Measurements from ENCODE around the gene HMGB2.

The HMGB2 gene

GRCh38 chr4:173318648-173319211 lies 15.4 kb downstream of the HMGB2 start:
- H3K27me3 ChIP-seq (ENCODE audit: insufficient read depth, insufficient read length): no peaks in the 10 kb centered on the region
- TF ChIP-seq YY1 (IDR thresholded peaks at IDR 0.05; ENCODE audit: insufficient read depth, insufficient read length): no peak
- no peak for TF ChIP-seq ZNF274 (IDR thresholded peaks at IDR 0.05; ENCODE audit: low read depth, low read length)
- no peak for TF ChIP-seq SUZ12 (IDR thresholded peaks at IDR 0.05; ENCODE audit: extremely low read depth, insufficient read depth, insufficient read length)
- DNase-seq (ENCODE audit: low read depth, low spot score): no peak
- H3K9ac ChIP-seq (ENCODE audit: insufficient read length, low read depth): no peak overlapping the region
- peaks cover 38% of the 10 kb centered on the region for H3K36me3 ChIP-seq (ENCODE audit: insufficient read depth, insufficient read length, low read length)
- H3K4me1 ChIP-seq (ENCODE audit: insufficient read depth, insufficient read length): no peaks in the 10 kb centered on the region
- no peak overlapping the region for H3K4me3 ChIP-seq (ENCODE audit: insufficient read length, low read depth)
- H3K9me3 ChIP-seq (ENCODE audit: insufficient read depth, low read length): no peaks in the 10 kb centered on the region

DNA sequence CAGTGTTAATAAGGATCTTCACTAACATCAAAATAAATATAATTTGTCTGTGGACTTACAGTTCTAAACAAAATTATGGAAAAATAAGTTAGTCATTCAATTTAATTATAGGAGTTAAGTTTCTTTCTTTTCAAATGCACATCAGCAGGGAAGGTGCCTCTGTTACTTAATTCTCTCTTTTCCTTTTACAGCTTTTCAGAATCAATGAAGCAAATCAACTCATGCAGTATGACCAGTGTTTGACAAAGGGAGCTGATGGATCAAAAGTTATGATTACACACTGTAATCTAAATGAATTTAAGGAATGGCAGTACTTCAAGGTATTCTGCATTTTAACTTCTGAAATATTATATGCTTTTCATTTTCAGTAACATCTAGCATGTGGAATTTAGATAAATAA lies 15.9 kb downstream of the HMGB2 start:
- Histone ChIP-seq H3K4me3 (ENCODE audit: insufficient read length, low read depth) (no peak overlapping the region), H3K9me3 (ENCODE audit: insufficient read depth, low read length) (no peaks in the 10 kb centered on the region), H3K27me3 (ENCODE audit: insufficient read depth, insufficient read length) (no peaks in the 10 kb centered on the region), H3K9ac (ENCODE audit: insufficient read length, low read depth) (no peak overlapping the region), H3K4me1 (ENCODE audit: insufficient read depth, insufficient read length) (no peaks in the 10 kb centered on the region), H3K36me3 (ENCODE audit: insufficient read depth, insufficient read length, low read length) (peaks cover 36% of the 10 kb centered on the region)
- DNase-seq (ENCODE audit: low read depth, low spot score): no peak
- TF ChIP-seq YY1 (IDR thresholded peaks at IDR 0.05; ENCODE audit: insufficient read depth, insufficient read length): no peak
- TF ChIP-seq ZNF274 (IDR thresholded peaks at IDR 0.05; ENCODE audit: low read depth, low read length): no peak
- TF ChIP-seq SUZ12 (IDR thresholded peaks at IDR 0.05; ENCODE audit: extremely low read depth, insufficient read depth, insufficient read length): no peak

DNA sequence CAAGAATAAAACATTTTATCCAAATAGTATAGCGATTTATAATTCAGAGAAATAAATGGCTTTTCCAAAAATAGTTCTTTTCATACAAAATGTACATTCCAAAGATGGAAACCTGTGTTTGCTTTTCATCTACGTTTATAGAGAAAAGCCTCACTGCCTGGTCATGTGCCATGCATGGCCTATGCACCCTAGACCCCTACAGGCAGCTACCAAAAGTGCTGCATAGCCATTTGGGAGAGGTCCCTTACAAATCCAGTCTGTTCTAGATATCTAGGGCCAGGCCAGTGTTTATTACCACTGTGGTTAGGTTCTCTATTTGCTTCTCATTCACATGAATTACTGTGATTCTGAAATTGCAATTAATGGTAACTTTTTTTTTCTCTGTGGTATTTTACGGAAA lies 17.2 kb downstream of the HMGB2 start:
- Histone ChIP-seq H3K4me1 (ENCODE audit: insufficient read depth, insufficient read length) (no peaks in the 10 kb centered on the region), H3K36me3 (ENCODE audit: insufficient read depth, insufficient read length, low read length) (peaks cover 31% of the 10 kb centered on the region), H3K4me3 (ENCODE audit: insufficient read length, low read depth) (no peak overlapping the region), H3K9ac (ENCODE audit: insufficient read length, low read depth) (no peak overlapping the region), H3K9me3 (ENCODE audit: insufficient read depth, low read length) (no peaks in the 10 kb centered on the region), H3K27me3 (ENCODE audit: insufficient read depth, insufficient read length) (no peaks in the 10 kb centered on the region)
- no peak for DNase-seq (ENCODE audit: low read depth, low spot score)
- TF ChIP-seq YY1 (IDR thresholded peaks at IDR 0.05; ENCODE audit: insufficient read depth, insufficient read length) (no peak), SUZ12 (IDR thresholded peaks at IDR 0.05; ENCODE audit: extremely low read depth, insufficient read depth, insufficient read length) (no peak), ZNF274 (IDR thresholded peaks at IDR 0.05; ENCODE audit: low read depth, low read length) (no peak)

GRCh38 chr4:173316060-173316459 lies 18.1 kb downstream of the HMGB2 start:
- Histone ChIP-seq H3K4me3 (ENCODE audit: insufficient read length, low read depth) (no peak overlapping the region), H3K9ac (ENCODE audit: insufficient read length, low read depth) (no peak overlapping the region), H3K27me3 (ENCODE audit: insufficient read depth, insufficient read length) (no peaks in the 10 kb centered on the region), H3K9me3 (ENCODE audit: insufficient read depth, low read length) (no peaks in the 10 kb centered on the region), H3K36me3 (ENCODE audit: insufficient read depth, insufficient read length, low read length) (peaks cover 30% of the 10 kb centered on the region), H3K4me1 (ENCODE audit: insufficient read depth, insufficient read length) (no peaks in the 10 kb centered on the region)
- no peak for DNase-seq (ENCODE audit: low read depth, low spot score)
- TF ChIP-seq YY1 (IDR thresholded peaks at IDR 0.05; ENCODE audit: insufficient read depth, insufficient read length) (no peak), SUZ12 (IDR thresholded peaks at IDR 0.05; ENCODE audit: extremely low read depth, insufficient read depth, insufficient read length) (no peak), ZNF274 (IDR thresholded peaks at IDR 0.05; ENCODE audit: low read depth, low read length) (no peak)

GRCh38 chr4:173314715-173315114 lies 19.4 kb downstream of the HMGB2 start:
- Histone ChIP-seq H3K4me1 (ENCODE audit: insufficient read depth, insufficient read length) (no peaks in the 10 kb centered on the region), H3K36me3 (ENCODE audit: insufficient read depth, insufficient read length, low read length) (peaks cover 33% of the 10 kb centered on the region), H3K4me3 (ENCODE audit: insufficient read length, low read depth) (no peak overlapping the region), H3K9me3 (ENCODE audit: insufficient read depth, low read length) (no peaks in the 10 kb centered on the region), H3K27me3 (ENCODE audit: insufficient read depth, insufficient read length) (no peaks in the 10 kb centered on the region), H3K9ac (ENCODE audit: insufficient read length, low read depth) (no peak overlapping the region)
- no peak for DNase-seq (ENCODE audit: low read depth, low spot score)
- no peak for TF ChIP-seq ZNF274 (IDR thresholded peaks at IDR 0.05; ENCODE audit: low read depth, low read length)
- no peak for TF ChIP-seq YY1 (IDR thresholded peaks at IDR 0.05; ENCODE audit: insufficient read depth, insufficient read length)
- no peak for TF ChIP-seq SUZ12 (IDR thresholded peaks at IDR 0.05; ENCODE audit: extremely low read depth, insufficient read depth, insufficient read length)

DNA sequence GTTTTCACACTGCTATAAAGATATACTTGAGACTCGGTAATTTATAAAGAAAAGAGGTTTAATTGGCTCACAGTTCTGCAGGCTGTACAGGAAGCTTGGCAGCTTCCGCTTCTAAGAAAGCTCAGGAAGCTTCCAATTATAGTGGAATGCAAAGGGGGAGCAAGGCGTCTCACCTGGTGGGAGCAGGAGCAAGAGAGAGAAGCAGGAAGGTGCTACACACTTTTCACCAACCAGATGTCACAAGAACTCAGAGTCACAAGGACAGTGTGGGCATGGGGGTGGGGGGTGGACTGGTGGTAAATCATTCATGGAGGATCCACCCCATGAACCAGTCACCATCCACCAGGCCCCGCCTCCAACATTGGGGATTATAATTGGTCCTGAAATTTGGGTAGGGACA lies 22.8 kb downstream of the HMGB2 start:
- peaks cover 44% of the 10 kb centered on the region for H3K36me3 ChIP-seq (ENCODE audit: insufficient read depth, insufficient read length, low read length)
- H3K4me3 ChIP-seq (ENCODE audit: insufficient read length, low read depth): no peak overlapping the region
- H3K9ac ChIP-seq (ENCODE audit: insufficient read length, low read depth): no peak overlapping the region
- DNase-seq (ENCODE audit: low read depth, low spot score): no peak
- H3K9me3 ChIP-seq (ENCODE audit: insufficient read depth, low read length): no peaks in the 10 kb centered on the region
- H3K27me3 ChIP-seq (ENCODE audit: insufficient read depth, insufficient read length): no peaks in the 10 kb centered on the region
- no peak for TF ChIP-seq SUZ12 (IDR thresholded peaks at IDR 0.05; ENCODE audit: extremely low read depth, insufficient read depth, insufficient read length)
- TF ChIP-seq ZNF274 (IDR thresholded peaks at IDR 0.05; ENCODE audit: low read depth, low read length): no peak
- no peak for TF ChIP-seq YY1 (IDR thresholded peaks at IDR 0.05; ENCODE audit: insufficient read depth, insufficient read length)
- H3K4me1 ChIP-seq (ENCODE audit: insufficient read depth, insufficient read length): peaks cover 2% of the 10 kb centered on the region

DNA sequence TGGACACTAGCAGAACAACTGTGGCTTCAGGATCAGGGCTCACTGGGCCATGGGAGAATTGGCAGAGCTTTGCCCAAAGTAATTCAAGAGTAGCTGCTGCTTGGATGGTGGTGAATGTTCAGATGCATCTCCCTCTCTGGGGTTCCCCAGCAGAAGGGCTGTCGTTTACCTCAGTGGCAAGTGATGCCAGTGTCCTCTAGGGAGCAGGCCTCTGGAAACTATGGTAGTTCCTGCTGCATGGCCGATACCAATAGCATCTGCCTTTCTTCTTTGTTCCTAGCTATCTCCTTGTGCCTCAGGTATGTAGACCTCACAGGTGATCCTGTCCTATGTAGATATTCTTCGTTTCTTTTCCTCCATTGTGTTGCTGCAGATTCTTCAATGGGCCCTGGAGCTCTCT lies 26.4 kb downstream of the HMGB2 start:
- Histone ChIP-seq H3K27me3 (ENCODE audit: insufficient read depth, insufficient read length) (no peaks in the 10 kb centered on the region), H3K4me1 (ENCODE audit: insufficient read depth, insufficient read length) (peaks cover 2% of the 10 kb centered on the region), H3K9me3 (ENCODE audit: insufficient read depth, low read length) (no peaks in the 10 kb centered on the region), H3K4me3 (ENCODE audit: insufficient read length, low read depth) (no peak overlapping the region), H3K9ac (ENCODE audit: insufficient read length, low read depth) (no peak overlapping the region), H3K36me3 (ENCODE audit: insufficient read depth, insufficient read length, low read length) (peaks cover 25% of the 10 kb centered on the region)
- DNase-seq (ENCODE audit: low read depth, low spot score): no peak
- TF ChIP-seq SUZ12 (IDR thresholded peaks at IDR 0.05; ENCODE audit: extremely low read depth, insufficient read depth, insufficient read length) (no peak), ZNF274 (IDR thresholded peaks at IDR 0.05; ENCODE audit: low read depth, low read length) (no peak), YY1 (IDR thresholded peaks at IDR 0.05; ENCODE audit: insufficient read depth, insufficient read length) (no peak)
